ENCODE measurements around the gene IFNA8.
A peak's percentile ranks its signal among the peaks of the same experiment; 100 is the strongest.
"Not testable (repeated sequence)": the region's sequence is repeated elsewhere in the genome, so short reads cannot be mapped to it uniquely, and the experiment has no call there.

The IFNA8 gene

GRCh38 chr9:21432672-21433425, 23.9 kb downstream of the IFNA8 start:
- no peak for TF ChIP-seq CTCF (IDR thresholded peaks at IDR 0.05; ENCODE audit: low read depth, low read length)
- no peak overlapping the region for H3K4me3 ChIP-seq (ENCODE audit: low read depth, low read length)

GRCh38 chr9:21434202-21435014, 25.5 kb downstream of the IFNA8 start:
- no peak overlapping the region for H3K4me3 ChIP-seq (ENCODE audit: low read depth, low read length)
- peak; percentile 50; the same call in 1 of the 2 replicates for TF ChIP-seq CTCF (IDR thresholded peaks at IDR 0.05; ENCODE audit: low read depth, low read length)

GRCh38 chr9:21435015-21435383, 26.1 kb downstream of the IFNA8 start:
- not testable (repeated sequence) for H3K4me3 ChIP-seq (ENCODE audit: low read depth, low read length)

GRCh38 chr9:21440139-21440538, 31.2 kb downstream of the IFNA8 start, which contains the start of gene IFNA1:
TSS of gene IFNA1 (plus strand) at chr9:21440439. CDS start at chr9:21440508, 69 bp downstream.
- H3K4me3 ChIP-seq (ENCODE audit: low read depth, low read length) = no peak within 1 kb of the TSS
- no peak for TF ChIP-seq CTCF (IDR thresholded peaks at IDR 0.05; ENCODE audit: low read depth, low read length)

GRCh38 chr9:21443849-21444625, 35.1 kb downstream of the IFNA8 start:
- TF ChIP-seq CTCF (IDR thresholded peaks at IDR 0.05; ENCODE audit: low read depth, low read length) = no peak
- no peak overlapping the region for H3K4me3 ChIP-seq (ENCODE audit: low read depth, low read length)

- H3K4me3 ChIP-seq (ENCODE audit: low read depth, low read length) = not testable (repeated sequence)
Observed at GRCh38 chr9:21449312-21449711, 40.4 kb downstream of the IFNA8 start.

GRCh38 chr9:21450733-21451394, 41.9 kb downstream of the IFNA8 start:
- H3K4me3 ChIP-seq (ENCODE audit: low read depth, low read length) = no peak overlapping the region
- no peak for TF ChIP-seq CTCF (IDR thresholded peaks at IDR 0.05; ENCODE audit: low read depth, low read length)

Data from WI38 (cell line).